ENCODE data around the gene GTF2E1. TPM values are rescaled to one million over a fixed set of nuclear protein-coding genes. Genes with fewer than 3 reads are reported as not detected.

Gene GTF2E1
- total RNA-seq, 1 experiment from 2014 or later, result 78.0 TPM

GRCh38 chr3:120823156-120823555 is 80.6 kb downstream of the GTF2E1 start (continued):
- TF ChIP-seq ZNF138 (CRISPR knock-in tag; conservative IDR thresholded peaks at IDR 0.05), result no peak
- TF ChIP-seq E2F5 (CRISPR knock-in tag; IDR thresholded peaks at IDR 0.05), result no peak
- no peak for TF ChIP-seq RORB (CRISPR knock-in tag; IDR thresholded peaks at IDR 0.05)
- TF ChIP-seq, protein P1, sequence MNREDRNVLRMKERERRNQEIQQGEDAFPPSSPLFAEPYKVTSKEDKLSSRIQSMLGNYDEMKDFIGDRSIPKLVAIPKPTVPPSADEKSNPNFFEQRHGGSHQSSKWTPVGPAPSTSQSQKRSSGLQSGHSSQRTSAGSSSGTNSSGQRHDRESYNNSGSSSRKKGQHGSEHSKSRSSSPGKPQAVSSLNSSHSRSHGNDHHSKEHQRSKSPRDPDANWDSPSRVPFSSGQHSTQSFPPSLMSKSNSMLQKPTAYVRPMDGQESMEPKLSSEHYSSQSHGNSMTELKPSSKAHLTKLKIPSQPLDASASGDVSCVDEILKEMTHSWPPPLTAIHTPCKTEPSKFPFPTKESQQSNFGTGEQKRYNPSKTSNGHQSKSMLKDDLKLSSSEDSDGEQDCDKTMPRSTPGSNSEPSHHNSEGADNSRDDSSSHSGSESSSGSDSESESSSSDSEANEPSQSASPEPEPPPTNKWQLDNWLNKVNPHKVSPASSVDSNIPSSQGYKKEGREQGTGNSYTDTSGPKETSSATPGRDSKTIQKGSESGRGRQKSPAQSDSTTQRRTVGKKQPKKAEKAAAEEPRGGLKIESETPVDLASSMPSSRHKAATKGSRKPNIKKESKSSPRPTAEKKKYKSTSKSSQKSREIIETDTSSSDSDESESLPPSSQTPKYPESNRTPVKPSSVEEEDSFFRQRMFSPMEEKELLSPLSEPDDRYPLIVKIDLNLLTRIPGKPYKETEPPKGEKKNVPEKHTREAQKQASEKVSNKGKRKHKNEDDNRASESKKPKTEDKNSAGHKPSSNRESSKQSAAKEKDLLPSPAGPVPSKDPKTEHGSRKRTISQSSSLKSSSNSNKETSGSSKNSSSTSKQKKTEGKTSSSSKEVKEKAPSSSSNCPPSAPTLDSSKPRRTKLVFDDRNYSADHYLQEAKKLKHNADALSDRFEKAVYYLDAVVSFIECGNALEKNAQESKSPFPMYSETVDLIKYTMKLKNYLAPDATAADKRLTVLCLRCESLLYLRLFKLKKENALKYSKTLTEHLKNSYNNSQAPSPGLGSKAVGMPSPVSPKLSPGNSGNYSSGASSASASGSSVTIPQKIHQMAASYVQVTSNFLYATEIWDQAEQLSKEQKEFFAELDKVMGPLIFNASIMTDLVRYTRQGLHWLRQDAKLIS (CRISPR knock-in tag; IDR thresholded peaks at IDR 0.05; ENCODE audit: borderline replicate concordance), result no peak
- TF ChIP-seq, protein P2, sequence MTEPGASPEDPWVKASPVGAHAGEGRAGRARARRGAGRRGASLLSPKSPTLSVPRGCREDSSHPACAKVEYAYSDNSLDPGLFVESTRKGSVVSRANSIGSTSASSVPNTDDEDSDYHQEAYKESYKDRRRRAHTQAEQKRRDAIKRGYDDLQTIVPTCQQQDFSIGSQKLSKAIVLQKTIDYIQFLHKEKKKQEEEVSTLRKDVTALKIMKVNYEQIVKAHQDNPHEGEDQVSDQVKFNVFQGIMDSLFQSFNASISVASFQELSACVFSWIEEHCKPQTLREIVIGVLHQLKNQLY (CRISPR knock-in tag; IDR thresholded peaks at IDR 0.05), result no peak

GRCh38 chr3:120824613-120825012 is 82.1 kb downstream of the GTF2E1 start:
- ChIA-PET CTCF (interaction anchor here (0.6 kb wide), 1 partner anchor 29 kb away, joined by 3 read pairs; no protein-coding TSS in a partner anchor), POLR2A (interaction anchor here (0.8 kb wide), 1 partner anchor 83 kb away, joined by 3 read pairs; the partner anchor contains the start of gene STXBP5L)
- Mint-ChIP-seq H3K27me3 (ENCODE audit: low read depth) (peaks cover 14% of the 10 kb centered on the region), H3K4me3 (no peak overlapping the region), H3K27ac (no peak overlapping the region), H3K9me3 (no peaks in the 10 kb centered on the region), H3K4me1 (peaks cover 8% of the 10 kb centered on the region), H3K36me3 (no peaks in the 10 kb centered on the region)
- DNase-seq (ENCODE audit: low spot score) (no peak), ATAC-seq (peak; percentile 87)
- TF ChIP-seq CTCF (IDR thresholded peaks at IDR 0.05), result no peak
- TF ChIP-seq, protein P3, sequence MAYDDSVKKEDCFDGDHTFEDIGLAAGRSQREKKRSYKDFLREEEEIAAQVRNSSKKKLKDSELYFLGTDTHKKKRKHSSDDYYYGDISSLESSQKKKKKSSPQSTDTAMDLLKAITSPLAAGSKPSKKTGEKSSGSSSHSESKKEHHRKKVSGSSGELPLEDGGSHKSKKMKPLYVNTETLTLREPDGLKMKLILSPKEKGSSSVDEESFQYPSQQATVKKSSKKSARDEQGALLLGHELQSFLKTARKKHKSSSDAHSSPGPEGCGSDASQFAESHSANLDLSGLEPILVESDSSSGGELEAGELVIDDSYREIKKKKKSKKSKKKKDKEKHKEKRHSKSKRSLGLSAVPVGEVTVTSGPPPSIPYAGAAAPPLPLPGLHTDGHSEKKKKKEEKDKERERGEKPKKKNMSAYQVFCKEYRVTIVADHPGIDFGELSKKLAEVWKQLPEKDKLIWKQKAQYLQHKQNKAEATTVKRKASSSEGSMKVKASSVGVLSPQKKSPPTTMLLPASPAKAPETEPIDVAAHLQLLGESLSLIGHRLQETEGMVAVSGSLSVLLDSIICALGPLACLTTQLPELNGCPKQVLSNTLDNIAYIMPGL (CRISPR knock-in tag; IDR thresholded peaks at IDR 0.05), result no peak
- no peak for TF ChIP-seq ELF4 (CRISPR knock-in tag; IDR thresholded peaks at IDR 0.05; ENCODE audit: low read depth)
- no peak for TF ChIP-seq GRHL2 (CRISPR knock-in tag; IDR thresholded peaks at IDR 0.05; ENCODE audit: insufficient replicate concordance, severe bottlenecking)
- TF ChIP-seq PREB (CRISPR knock-in tag; IDR thresholded peaks at IDR 0.05; ENCODE audit: borderline replicate concordance), result no peak
- TF ChIP-seq ZBTB21 (CRISPR knock-in tag; IDR thresholded peaks at IDR 0.05; ENCODE audit: borderline replicate concordance), result no peak
- no peak for TF ChIP-seq ZNF396 (CRISPR knock-in tag; IDR thresholded peaks at IDR 0.05; ENCODE audit: borderline replicate concordance)
- TF ChIP-seq FOXP1 (CRISPR knock-in tag; IDR thresholded peaks at IDR 0.05; ENCODE audit: borderline replicate concordance), result no peak
- no peak for TF ChIP-seq ZSCAN18 (CRISPR knock-in tag; IDR thresholded peaks at IDR 0.05)
- TF ChIP-seq GTF2I (CRISPR knock-in tag; conservative IDR thresholded peaks at IDR 0.05), result no peak
- no peak for TF ChIP-seq PRRX2 (CRISPR knock-in tag; IDR thresholded peaks at IDR 0.05)
- no peak for TF ChIP-seq JAZF1 (CRISPR knock-in tag; IDR thresholded peaks at IDR 0.05)
- no peak for TF ChIP-seq IRF1 (CRISPR knock-in tag; IDR thresholded peaks at IDR 0.05)
- no peak for TF ChIP-seq ZBTB43 (CRISPR knock-in tag; IDR thresholded peaks at IDR 0.05)
- TF ChIP-seq TEAD4 (CRISPR knock-in tag; IDR thresholded peaks at IDR 0.05), result no peak
- no peak for TF ChIP-seq MYBL2 (CRISPR knock-in tag; IDR thresholded peaks at IDR 0.05)
- no peak for TF ChIP-seq RELA (CRISPR knock-in tag; IDR thresholded peaks at IDR 0.05; ENCODE audit: borderline replicate concordance)

Data from WTC11 (cell line).